HL-60 (cell line): Measurements from ENCODE around the gene IFI27.

Experiments
- CTCF ChIP-seq: IDR thresholded peaks from one replicate; pipeline ENCODE4 v1.5.1; 2011; ENCODE audit warnings: low read length, control low read depth, inconsistent platforms; ENCODE audit not compliant: insufficient read depth
- GABPA ChIP-seq: IDR thresholded peaks from 2 replicates; pipeline ENCODE4 v1.6.1; 2012; ENCODE audit warnings: low read depth
- POLR2AphosphoS5 ChIP-seq: IDR thresholded peaks from 2 replicates; pipeline ENCODE4 v1.6.1; 2012; ENCODE audit warnings: low read depth
- REST ChIP-seq: IDR thresholded peaks from 2 replicates; pipeline ENCODE4 v1.6.1; 2012; ENCODE audit warnings: low read depth; ENCODE audit not compliant: insufficient replicate concordance
- SPI1 ChIP-seq: IDR thresholded peaks from 2 replicates; pipeline ENCODE4 v1.6.1; 2012; ENCODE audit warnings: low read depth, mild to moderate bottlenecking, borderline replicate concordance

- TF ChIP-seq CTCF, result no peak
- TF ChIP-seq POLR2AphosphoS5, result no peak
- no peak for TF ChIP-seq GABPA
- no peak for TF ChIP-seq REST
- TF ChIP-seq SPI1, result no peak
Observed at GRCh38 chr14:94119071-94119470, 8.5 kb downstream of the IFI27 start.
